HepG2 (cell line): Measurements from ENCODE around the gene PRMT7.

Experiments
- ESRRA ChIP-seq: sonication (generic); formaldehyde crosslinking; IDR thresholded peaks from 2 replicates; pipeline ENCODE4 v1.5.1; 2020; ENCODE audit warnings: mild to moderate bottlenecking, low read depth, missing genetic modification reagents
- POLR2A ChIP-seq, 2 experiments: IDR thresholded peaks; 2 replicates each; pipeline ENCODE4 v1.6.1; 2011; ENCODE audit warnings: low read depth in 2 of 2, low read length in 2 of 2, mild to moderate bottlenecking in 1 of 2, moderate library complexity in 1 of 2; ENCODE audit not compliant: insufficient read depth in 1 of 2
- TGIF2 ChIP-seq: IDR thresholded peaks from 2 replicates; pipeline ENCODE4 v1.6.1; 2016; ENCODE audit warnings: control low read depth, missing compliant biosample characterization
- ZNF101 ChIP-seq: sonication (generic); formaldehyde crosslinking; IDR thresholded peaks from 2 replicates; pipeline ENCODE4 v1.4.0; 2020; ENCODE audit warnings: mild to moderate bottlenecking, low read depth, missing genetic modification reagents, borderline replicate concordance
- ZNF629 ChIP-seq: sonication (generic); formaldehyde crosslinking; conservative IDR thresholded peaks from 2 replicates; pipeline ENCODE4 v1.5.0; 2020; ENCODE audit warnings: missing genetic modification reagents
- ZNF792 ChIP-seq: IDR thresholded peaks from 2 replicates; pipeline ENCODE4 v1.6.1; 2016
- TF ChIP-seq, protein P1 (sequence below): sonication (generic); formaldehyde crosslinking; IDR thresholded peaks from 2 replicates; pipeline ENCODE4 v1.4.0; 2020; ENCODE audit warnings: missing genetic modification reagents
- TF ChIP-seq, protein P2 (sequence below): sonication (generic); formaldehyde crosslinking; IDR thresholded peaks from 2 replicates; pipeline ENCODE4 v1.5.0; 2020; ENCODE audit warnings: mild to moderate bottlenecking, missing genetic modification reagents, moderate library complexity
- TF ChIP-seq, protein P3 (sequence below): sonication (generic); formaldehyde crosslinking; IDR thresholded peaks from 2 replicates; pipeline ENCODE4 v1.4.0; 2020; ENCODE audit warnings: missing genetic modification reagents

DNA sequence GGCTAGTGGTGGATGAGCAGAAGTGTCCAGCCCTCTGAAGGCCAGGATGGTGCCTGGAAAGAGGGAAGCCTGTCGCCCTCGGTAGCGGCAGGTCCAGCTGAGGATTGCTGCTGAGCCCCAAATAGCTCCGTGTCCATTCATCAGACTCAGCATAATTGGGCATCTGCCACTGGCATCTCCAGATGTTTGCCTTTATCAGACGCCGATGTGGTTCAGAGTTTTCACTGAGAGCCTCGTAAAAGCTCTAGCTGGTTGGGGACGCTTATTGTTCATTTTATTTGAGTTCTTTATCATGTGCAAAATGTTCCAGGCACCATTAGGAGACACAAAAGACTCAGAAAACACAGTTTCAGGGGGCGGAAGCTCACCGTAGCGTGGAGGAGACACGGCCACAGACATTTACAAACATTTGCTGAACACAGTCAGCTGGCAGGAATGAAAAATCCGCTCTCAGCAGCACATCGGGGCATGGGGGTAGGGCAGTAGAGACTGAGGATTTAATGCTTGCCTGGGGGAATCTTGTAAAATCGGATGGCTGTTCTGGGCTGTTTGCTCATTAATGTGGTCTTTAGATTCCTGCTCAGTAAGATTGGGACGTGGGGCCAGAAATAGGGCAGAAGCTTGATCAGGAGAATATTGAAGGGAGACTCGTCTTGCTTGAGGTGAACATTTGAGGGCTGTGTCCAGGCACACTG lies 95.8 kb downstream of the PRMT7 start:
- TF ChIP-seq, protein P1, sequence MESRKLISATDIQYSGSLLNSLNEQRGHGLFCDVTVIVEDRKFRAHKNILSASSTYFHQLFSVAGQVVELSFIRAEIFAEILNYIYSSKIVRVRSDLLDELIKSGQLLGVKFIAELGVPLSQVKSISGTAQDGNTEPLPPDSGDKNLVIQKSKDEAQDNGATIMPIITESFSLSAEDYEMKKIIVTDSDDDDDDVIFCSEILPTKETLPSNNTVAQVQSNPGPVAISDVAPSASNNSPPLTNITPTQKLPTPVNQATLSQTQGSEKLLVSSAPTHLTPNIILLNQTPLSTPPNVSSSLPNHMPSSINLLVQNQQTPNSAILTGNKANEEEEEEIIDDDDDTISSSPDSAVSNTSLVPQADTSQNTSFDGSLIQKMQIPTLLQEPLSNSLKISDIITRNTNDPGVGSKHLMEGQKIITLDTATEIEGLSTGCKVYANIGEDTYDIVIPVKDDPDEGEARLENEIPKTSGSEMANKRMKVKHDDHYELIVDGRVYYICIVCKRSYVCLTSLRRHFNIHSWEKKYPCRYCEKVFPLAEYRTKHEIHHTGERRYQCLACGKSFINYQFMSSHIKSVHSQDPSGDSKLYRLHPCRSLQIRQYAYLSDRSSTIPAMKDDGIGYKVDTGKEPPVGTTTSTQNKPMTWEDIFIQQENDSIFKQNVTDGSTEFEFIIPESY (CRISPR knock-in tag): no peak
- no peak for TF ChIP-seq ZNF629
- no peak for TF ChIP-seq POLR2A (IDR thresholded peaks at IDR 0.05; ENCODE audit: insufficient read depth in 1 of 2, low read depth in 2 of 2, low read length in 2 of 2)
- no peak for TF ChIP-seq TGIF2 (CRISPR knock-in tag)
- TF ChIP-seq, protein P2, sequence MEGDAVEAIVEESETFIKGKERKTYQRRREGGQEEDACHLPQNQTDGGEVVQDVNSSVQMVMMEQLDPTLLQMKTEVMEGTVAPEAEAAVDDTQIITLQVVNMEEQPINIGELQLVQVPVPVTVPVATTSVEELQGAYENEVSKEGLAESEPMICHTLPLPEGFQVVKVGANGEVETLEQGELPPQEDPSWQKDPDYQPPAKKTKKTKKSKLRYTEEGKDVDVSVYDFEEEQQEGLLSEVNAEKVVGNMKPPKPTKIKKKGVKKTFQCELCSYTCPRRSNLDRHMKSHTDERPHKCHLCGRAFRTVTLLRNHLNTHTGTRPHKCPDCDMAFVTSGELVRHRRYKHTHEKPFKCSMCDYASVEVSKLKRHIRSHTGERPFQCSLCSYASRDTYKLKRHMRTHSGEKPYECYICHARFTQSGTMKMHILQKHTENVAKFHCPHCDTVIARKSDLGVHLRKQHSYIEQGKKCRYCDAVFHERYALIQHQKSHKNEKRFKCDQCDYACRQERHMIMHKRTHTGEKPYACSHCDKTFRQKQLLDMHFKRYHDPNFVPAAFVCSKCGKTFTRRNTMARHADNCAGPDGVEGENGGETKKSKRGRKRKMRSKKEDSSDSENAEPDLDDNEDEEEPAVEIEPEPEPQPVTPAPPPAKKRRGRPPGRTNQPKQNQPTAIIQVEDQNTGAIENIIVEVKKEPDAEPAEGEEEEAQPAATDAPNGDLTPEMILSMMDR (CRISPR knock-in tag): no peak
- TF ChIP-seq ESRRA (CRISPR knock-in tag): no peak
- no peak for TF ChIP-seq ZNF101 (CRISPR knock-in tag)
- TF ChIP-seq ZNF792 (CRISPR knock-in tag): no peak
- TF ChIP-seq, protein P3, sequence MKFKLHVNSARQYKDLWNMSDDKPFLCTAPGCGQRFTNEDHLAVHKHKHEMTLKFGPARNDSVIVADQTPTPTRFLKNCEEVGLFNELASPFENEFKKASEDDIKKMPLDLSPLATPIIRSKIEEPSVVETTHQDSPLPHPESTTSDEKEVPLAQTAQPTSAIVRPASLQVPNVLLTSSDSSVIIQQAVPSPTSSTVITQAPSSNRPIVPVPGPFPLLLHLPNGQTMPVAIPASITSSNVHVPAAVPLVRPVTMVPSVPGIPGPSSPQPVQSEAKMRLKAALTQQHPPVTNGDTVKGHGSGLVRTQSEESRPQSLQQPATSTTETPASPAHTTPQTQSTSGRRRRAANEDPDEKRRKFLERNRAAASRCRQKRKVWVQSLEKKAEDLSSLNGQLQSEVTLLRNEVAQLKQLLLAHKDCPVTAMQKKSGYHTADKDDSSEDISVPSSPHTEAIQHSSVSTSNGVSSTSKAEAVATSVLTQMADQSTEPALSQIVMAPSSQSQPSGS (CRISPR knock-in tag): no peak
